ENCODE results near the gene RGS16. TPM values are rescaled to one million over a fixed set of nuclear protein-coding genes. Genes with fewer than 3 reads are reported as not detected.

RGS16 gene
- total and polyA plus RNA-seq, 9 of the 15 experiments (the other 6 are each of a cell fraction or from before 2014, with no cell fraction given): 0.07 to 0.55 (median 0.36) TPM

- FAIRE-seq (no peak), ATAC-seq (no peak), DNase-seq (ENCODE audit: extremely low read depth in 1 of 4, low spot score in 3 of 4) (no peak)
- H3K36me3 ChIP-seq (ENCODE audit: control insufficient read depth, insufficient read depth, low read length): no peaks in the 10 kb centered on the region
- in situ Hi-C loops (cut with MboI): no loop called here
- no peaks in the 10 kb centered on the region for H3K79me2 ChIP-seq (ENCODE audit: control insufficient read depth, insufficient read depth, low read length)
- H3K9me3 ChIP-seq (replicated peaks; ENCODE audit: control insufficient read depth, insufficient read depth, low read depth, low read length): no peaks in the 10 kb centered on the region
- H4K20me1 ChIP-seq (replicated peaks; ENCODE audit: control insufficient read depth, insufficient read depth, low read length): peaks cover 3% of the 10 kb centered on the region; the same call in 1 of the 2 replicates
- POLR2A ChIA-PET: no interaction called here
- H3K9me1 ChIP-seq (ENCODE audit: control insufficient read depth, insufficient read depth, low read length): no peaks in the 10 kb centered on the region
- H3K27me3 ChIP-seq (ENCODE audit: control insufficient read depth in 2 of 2, insufficient read depth in 2 of 2, low read length in 2 of 2): peaks cover 18 to 59% of the 10 kb centered on the region in 2 experiments
- intact Hi-C loops (cut with micrococcal nuclease): no loop called here
- no peak overlapping the region for H3K9ac ChIP-seq (ENCODE audit: insufficient read depth in 1 of 2, low read depth in 2 of 2, low read length in 2 of 2)
- no peaks in the 10 kb centered on the region for H3K4me1 ChIP-seq (replicated peaks in 1 of 2; ENCODE audit: control insufficient read depth in 2 of 2, insufficient read depth in 2 of 2, low read length in 2 of 2)
- CTCF ChIA-PET (ENCODE audit: low intra/inter-chr PET ratio): no interaction called here
- H3K27ac ChIP-seq (ENCODE audit: extremely low read depth, low read depth, low read length): no peak overlapping the region
- under 1% methylated on average over 8 of the region's 8 CpGs for WGBS (ENCODE audit: insufficient coverage, low coverage, missing lambda C conversion rate)
- BruUV-seq (replicated peaks): no TSS peak
- no peak overlapping the region for H3K4me2 ChIP-seq (ENCODE audit: insufficient read depth, low read length)
- H3K4me3 ChIP-seq: no peak overlapping the region
- no peak overlapping the region for H2AFZ ChIP-seq (ENCODE audit: low read depth, low read length)
- TF ChIP-seq ZNF239 (CRISPR knock-in tag; IDR thresholded peaks at IDR 0.05) (no peak), ZBTB11 (CRISPR knock-in tag; IDR thresholded peaks at IDR 0.05) (no peak), NUFIP1 (IDR thresholded peaks at IDR 0.05; ENCODE audit: partially characterized antibody) (no peak), NR1H2 (CRISPR knock-in tag; IDR thresholded peaks at IDR 0.05) (no peak), BHLHE40 (IDR thresholded peaks at IDR 0.05; ENCODE audit: low read length) (no peak), NFIC (IDR thresholded peaks at IDR 0.05) (no peak), ZNF311 (CRISPR knock-in tag; IDR thresholded peaks at IDR 0.05) (no peak), SNRNP70 (optimal IDR thresholded peaks at IDR 0.05; ENCODE audit: low read depth, low read length) (no peak), CBX8 (IDR thresholded peaks at IDR 0.05; ENCODE audit: borderline replicate concordance, extremely low read depth, low read depth, low read length, poor library complexity, severe bottlenecking) (no peak), BRCA1 (IDR thresholded peaks at IDR 0.05) (no peak), BRCA1 (CRISPR knock-in tag; IDR thresholded peaks at IDR 0.05) (no peak), ZNF778 (CRISPR knock-in tag; IDR thresholded peaks at IDR 0.05) (no peak), STAT5A (IDR thresholded peaks at IDR 0.05; ENCODE audit: borderline replicate concordance, low read length) (no peak), PYGO2 (tag; IDR thresholded peaks at IDR 0.05) (no peak), BACH1 (tag; IDR thresholded peaks at IDR 0.05) (no peak)
- TF ChIP-seq, protein P1, sequence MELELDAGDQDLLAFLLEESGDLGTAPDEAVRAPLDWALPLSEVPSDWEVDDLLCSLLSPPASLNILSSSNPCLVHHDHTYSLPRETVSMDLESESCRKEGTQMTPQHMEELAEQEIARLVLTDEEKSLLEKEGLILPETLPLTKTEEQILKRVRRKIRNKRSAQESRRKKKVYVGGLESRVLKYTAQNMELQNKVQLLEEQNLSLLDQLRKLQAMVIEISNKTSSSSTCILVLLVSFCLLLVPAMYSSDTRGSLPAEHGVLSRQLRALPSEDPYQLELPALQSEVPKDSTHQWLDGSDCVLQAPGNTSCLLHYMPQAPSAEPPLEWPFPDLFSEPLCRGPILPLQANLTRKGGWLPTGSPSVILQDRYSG (tag; conservative IDR thresholded peaks at IDR 0.05; ENCODE audit: low read depth): no peak
Measured at GRCh38 chr1:182642461-182642860, 38.3 kb upstream of the RGS16 start.

All from K562 (cell line).